Upper lobe of left lung (tissue), 6 donors: Measurements from ENCODE around the gene DPP6. TPM values are rescaled to one million over a fixed set of nuclear protein-coding genes. Genes with fewer than 3 reads are reported as not detected.
"Not testable (repeated sequence)": the region's sequence is repeated elsewhere in the genome, so short reads cannot be mapped to it uniquely, and the experiment has no call there.

Source experiments
- ATAC-seq, 2 donors: fragments of 200-7000 bp; cut with Tn5 transposase; one replicate each; pipeline ENCODE4 v1.9.1; 2022; ENCODE audit warnings: mild to moderate bottlenecking in 2 of 2, moderate library complexity in 2 of 2; ENCODE audit not compliant: low FRiP score in 2 of 2
- DNase-seq, 2 donors: peaks; one replicate each; pipeline ENCODE4 v3.0.0-alpha.2; 2019 to 2020
- H3K27ac ChIP-seq, 4 donors: fragments of 200-600 bp; sonication (generic); one replicate each; pipeline ENCODE4 v1.5.1; 2016 to 2019
- H3K27me3 ChIP-seq, 4 donors: fragments of 200-600 bp; sonication (generic); one replicate each; pipeline ENCODE4 v1.5.1; 2017 to 2019
- H3K36me3 ChIP-seq, 4 donors: fragments of 200-600 bp; sonication (generic); one replicate each; pipeline ENCODE4 v1.5.1; 2016 to 2019
- H3K4me1 ChIP-seq, 4 donors: fragments of 200-600 bp; sonication (generic); one replicate each; pipeline ENCODE4 v1.5.1; 2018 to 2019
- H3K4me3 ChIP-seq, 4 donors: fragments of 200-600 bp; sonication (generic); one replicate each; pipeline ENCODE4 v1.5.1; 2017 to 2019; ENCODE audit warnings: mild to moderate bottlenecking in 2 of 4, moderate library complexity in 1 of 4
- H3K9me3 ChIP-seq, 4 donors: fragments of 200-600 bp; sonication (generic); one replicate each; pipeline ENCODE4 v1.5.1; 2018 to 2019
- WGBS, 2 donors: methylation state at CpG; one replicate each; pipeline ENCODE4 v1.1.5; 2017 to 2018; 5-methylcytosine and 5-hydroxymethylcytosine counted together
- total RNA-seq, 6 donors: library from RNA; depleted of rRNA in 4 of 6; stranded (reverse); fragments of >200 nt in 4 of 6; gene quantifications; one replicate each; pipeline versions ENCODE4 v1.1.0 to v1.2.1, GENCODE V29; 2016 to 2021
- donor health status: DM: no; HTN: no; CAD: no; lungs with moderate emphysema.
- donor health status: DM: no; HTN: yes; CAD: no; lungs with severe emphysema.

The DPP6 gene
- 1 to 10 TPM in 2 of 6 donors, under 1 TPM in 2, not detected in 2; 0.49 to 3.1 (median 0.86) TPM for total RNA-seq

GRCh38 chr7:154051643-154052529 is at the start of gene DPP6:
DPP6 (plus strand) TSS chr7:154052398.
- not testable (repeated sequence) for H3K36me3 ChIP-seq, H3K27ac ChIP-seq, H3K4me1 ChIP-seq, H3K4me3 ChIP-seq, H3K27me3 ChIP-seq, H3K9me3 ChIP-seq, ATAC-seq
- WGBS, 2 donors, result 3 to 6% methylated on average over 9 to 20 of the region's 81 CpGs
- DNase-seq, result peak in 1 of 2 donors; percentile 62

DNA sequence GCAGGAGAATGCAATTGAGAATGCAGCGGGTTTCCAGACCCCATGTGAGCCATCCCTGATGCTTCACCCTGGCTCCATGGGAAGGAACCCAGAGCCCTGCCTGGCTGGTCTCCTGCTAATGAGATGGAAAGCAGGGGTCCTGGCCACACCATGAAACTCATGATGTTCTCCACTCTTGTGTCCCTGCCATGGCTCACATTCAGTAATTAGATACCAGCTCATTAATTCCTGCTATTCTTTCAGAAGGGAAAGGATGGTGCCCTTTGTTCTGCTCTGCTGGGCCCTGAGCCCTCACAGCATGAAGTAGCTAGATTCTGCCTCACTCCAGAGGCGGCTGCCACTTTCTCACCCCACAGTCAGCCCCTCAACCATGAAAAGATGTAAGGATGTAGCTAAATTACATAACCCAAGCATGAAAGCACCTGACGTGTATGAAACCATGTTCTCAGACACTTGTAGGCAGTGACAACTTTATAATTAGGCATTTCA is 42.7 kb upstream of the DPP6 start:
- WGBS, 2 donors, result 82% methylated on average over 2 of the region's 3 CpGs; no CpG with 5 or more reads in 1 of the 2 donors

DNA sequence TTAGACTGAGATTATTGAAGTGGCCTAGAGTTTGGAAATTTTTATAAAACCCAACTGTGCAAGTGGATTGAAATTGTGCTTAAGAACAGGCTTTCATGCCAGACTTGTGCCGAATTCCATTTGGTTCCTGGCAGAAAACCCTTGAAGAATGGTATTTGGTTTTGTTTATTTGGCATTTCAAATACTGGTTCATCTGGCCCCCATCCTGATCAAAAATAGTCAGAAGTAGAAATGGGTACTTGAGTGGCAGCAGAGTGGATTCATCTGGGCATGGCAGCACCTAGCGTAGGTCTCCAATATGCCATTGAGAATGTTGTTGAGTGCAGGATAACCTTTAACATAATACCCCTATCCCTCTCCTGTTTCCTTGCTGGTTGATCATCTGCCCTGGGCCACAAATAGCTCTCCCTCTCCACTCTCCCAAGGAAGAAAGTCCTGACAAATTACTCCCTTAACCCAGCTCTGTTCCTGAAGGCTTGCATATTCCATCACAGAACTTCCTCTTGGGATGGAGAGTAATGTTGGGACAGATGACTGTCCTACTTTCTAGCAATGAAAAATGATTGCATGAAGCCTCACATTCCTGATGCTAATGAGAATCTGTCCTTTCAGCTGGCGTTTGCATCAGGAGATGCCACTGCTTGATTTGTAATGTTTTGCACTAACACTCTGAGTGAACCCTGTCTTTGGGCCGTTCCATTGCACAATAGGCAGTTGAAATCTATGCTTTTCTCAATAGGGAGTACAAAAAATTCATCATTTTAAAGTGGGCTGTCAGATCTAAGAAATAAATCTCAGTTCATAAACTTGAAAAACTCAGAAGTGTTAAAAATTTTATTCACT is 41.3 kb upstream of the DPP6 start:
- not testable (repeated sequence) for H3K36me3 ChIP-seq, H3K27ac ChIP-seq, H3K4me1 ChIP-seq, H3K4me3 ChIP-seq, H3K9me3 ChIP-seq, DNase-seq, H3K27me3 ChIP-seq
- WGBS, 2 donors, result 62 to 71% methylated on average over 4 of the region's 4 CpGs
- peak in 1 of 2 donors; percentile 24 for ATAC-seq

More for the DNA sequence above, 42.7 kb upstream of the DPP6 start:
- not testable (repeated sequence) for H3K9me3 ChIP-seq, H3K36me3 ChIP-seq, H3K4me3 ChIP-seq, H3K27me3 ChIP-seq, H3K27ac ChIP-seq, DNase-seq, ATAC-seq, H3K4me1 ChIP-seq

GRCh38 chr7:154012800-154013199 is 39.4 kb upstream of the DPP6 start:
- not testable (repeated sequence) for H3K36me3 ChIP-seq, H3K4me3 ChIP-seq, H3K9me3 ChIP-seq, H3K27ac ChIP-seq, ATAC-seq, H3K27me3 ChIP-seq, H3K4me1 ChIP-seq, DNase-seq
- 64 to 77% methylated on average over 3 of the region's 3 CpGs for WGBS, 2 donors

GRCh38 chr7:154015636-154016035 is 36.6 kb upstream of the DPP6 start:
- 90 to 95% methylated on average over 6 of the region's 6 CpGs for WGBS, 2 donors
- H3K27ac ChIP-seq, DNase-seq, H3K4me3 ChIP-seq, H3K27me3 ChIP-seq, H3K36me3 ChIP-seq, H3K9me3 ChIP-seq, ATAC-seq, H3K4me1 ChIP-seq: not testable (repeated sequence)

- WGBS, 2 donors, result 77 to 82% methylated on average over 2 of the region's 2 CpGs
- not testable (repeated sequence) for H3K27ac ChIP-seq, H3K36me3 ChIP-seq, H3K9me3 ChIP-seq, H3K4me3 ChIP-seq, H3K27me3 ChIP-seq, H3K4me1 ChIP-seq, DNase-seq, ATAC-seq
These were observed 33.8 kb upstream of the DPP6 start for GRCh38 chr7:154018354-154018753.

DNA sequence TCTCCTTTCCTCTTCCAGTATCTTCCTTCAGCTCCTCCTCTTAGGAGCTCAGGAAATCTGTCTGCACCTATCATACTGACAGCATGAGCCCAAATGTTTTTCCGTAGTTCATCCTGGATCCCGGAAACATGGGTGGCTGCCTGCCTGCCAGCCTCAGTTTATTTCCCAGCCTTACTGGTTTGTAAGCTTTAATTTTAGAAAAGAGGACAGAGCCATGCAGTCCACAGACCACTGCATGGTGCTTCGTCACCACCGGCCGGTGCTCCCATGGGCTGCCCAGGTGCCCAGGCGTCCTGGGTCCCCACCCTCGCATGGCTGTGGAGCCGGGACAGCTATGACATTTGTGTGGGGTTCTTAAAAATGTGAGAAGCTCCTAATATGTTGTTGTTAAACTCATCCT is 24.4 kb upstream of the DPP6 start:
- not testable (repeated sequence) for H3K9me3 ChIP-seq, H3K36me3 ChIP-seq, H3K27ac ChIP-seq, H3K4me1 ChIP-seq, H3K4me3 ChIP-seq, H3K27me3 ChIP-seq, ATAC-seq
- DNase-seq, result peak in 1 of 2 donors; percentile 48
- 81 to 83% methylated on average over 2 to 8 of the region's 8 CpGs for WGBS, 2 donors

- not testable (repeated sequence) for ATAC-seq, H3K27ac ChIP-seq, H3K9me3 ChIP-seq, H3K4me1 ChIP-seq, DNase-seq, H3K36me3 ChIP-seq, H3K4me3 ChIP-seq, H3K27me3 ChIP-seq
- 66 to 80% methylated on average over 9 to 10 of the region's 11 CpGs for WGBS, 2 donors
These were observed 21.6 kb upstream of the DPP6 start for GRCh38 chr7:154030476-154031080.

DNA sequence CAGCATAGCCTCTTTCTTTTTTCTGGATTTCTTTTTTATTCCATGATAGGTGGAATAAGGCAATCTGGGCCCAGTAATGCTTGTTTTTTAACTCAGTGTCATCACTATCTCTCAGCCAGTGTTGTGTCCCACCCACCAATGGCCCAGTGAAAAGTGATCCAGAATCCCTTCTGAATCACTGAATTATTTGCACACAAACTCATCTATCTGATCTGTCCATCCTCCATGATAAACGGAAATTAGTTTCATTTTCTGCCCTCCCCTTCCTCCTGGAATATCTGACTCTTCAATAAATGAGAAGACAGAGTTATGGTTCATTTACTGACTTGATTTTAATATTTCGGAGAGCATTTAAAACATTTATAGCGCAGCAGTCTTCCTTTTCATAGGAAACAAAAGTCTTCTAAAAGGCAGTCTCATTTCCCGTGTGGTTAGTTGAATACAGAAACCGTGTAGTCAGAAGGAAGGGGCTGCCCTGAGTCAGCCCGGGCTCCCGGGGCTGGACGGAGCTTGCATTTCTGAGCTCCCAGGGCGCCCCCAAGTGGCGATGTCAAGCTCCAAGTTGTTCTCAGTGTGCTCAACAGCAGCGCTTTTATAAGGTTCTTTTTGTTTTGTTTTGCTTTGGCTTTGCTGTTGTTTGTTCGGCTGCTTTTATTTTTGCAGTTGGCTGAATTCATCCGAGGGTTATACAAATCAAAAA is 12.6 kb upstream of the DPP6 start:
- WGBS, 2 donors, result 0 to 2% methylated on average over 2 to 9 of the region's 13 CpGs
- peak in 1 of 2 donors; percentile 40 for DNase-seq
- ATAC-seq, result peak; percentile 38 to 86

DNA sequence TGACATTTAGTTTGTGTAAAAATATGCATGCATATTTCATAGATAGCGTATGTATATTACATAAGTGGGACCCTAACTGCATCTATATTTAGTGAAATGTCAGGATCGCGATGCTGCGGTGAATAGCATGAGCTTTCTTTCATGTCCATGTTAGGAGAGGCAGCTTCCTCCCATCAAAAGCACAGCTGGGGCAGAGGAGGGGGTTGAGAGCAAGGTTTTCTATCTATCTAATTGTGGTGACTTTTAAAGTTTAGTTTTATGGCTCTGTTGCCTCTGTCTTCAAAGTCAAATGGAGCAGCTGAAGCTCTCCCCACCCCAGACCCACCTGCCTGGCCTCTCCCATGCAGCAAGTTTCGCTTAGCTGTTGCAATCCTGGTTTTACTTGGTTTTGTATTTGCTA is 1.8 kb upstream of the DPP6 start:
- ATAC-seq, H3K4me3 ChIP-seq, H3K27me3 ChIP-seq, H3K27ac ChIP-seq, H3K4me1 ChIP-seq, H3K9me3 ChIP-seq, H3K36me3 ChIP-seq, DNase-seq: not testable (repeated sequence)
- 92 to 96% methylated on average over 5 of the region's 5 CpGs for WGBS, 2 donors

More for the DNA sequence above, 12.6 kb upstream of the DPP6 start:
- H3K4me3 ChIP-seq, H3K27me3 ChIP-seq, H3K4me1 ChIP-seq, H3K27ac ChIP-seq, H3K9me3 ChIP-seq, H3K36me3 ChIP-seq: not testable (repeated sequence)

DNA sequence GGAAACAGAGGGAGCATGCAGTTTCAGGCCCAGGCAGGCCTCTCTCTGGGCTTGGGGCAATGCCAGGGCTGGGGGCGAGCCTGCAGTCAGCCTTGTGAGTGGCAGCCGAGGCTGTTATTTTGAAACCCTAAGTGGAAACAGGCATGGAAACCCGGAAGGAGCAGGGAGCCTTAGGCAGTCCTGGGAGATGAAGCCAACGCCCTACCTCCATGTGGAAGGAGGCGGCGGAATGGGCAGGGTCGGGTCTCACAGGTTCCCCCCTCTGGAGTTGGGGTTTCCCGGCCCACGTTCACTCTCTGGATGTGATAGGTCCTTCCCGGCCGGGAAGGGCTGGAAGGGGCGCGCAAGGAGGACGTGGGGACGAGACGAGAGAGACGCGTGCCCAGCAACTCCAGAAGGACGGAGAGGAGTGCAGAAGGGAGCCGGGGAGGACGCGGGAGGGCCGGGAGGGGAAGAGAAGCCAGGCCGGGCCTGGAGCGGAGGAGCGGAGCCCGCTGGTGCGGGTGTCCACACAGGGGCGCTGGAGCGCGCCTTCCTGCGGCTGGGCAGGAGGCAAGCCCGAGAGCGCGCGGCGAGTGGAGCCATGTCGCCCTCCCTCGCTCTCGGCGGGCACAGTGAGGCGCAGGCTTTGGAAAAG is 1.1 kb upstream of the DPP6 start:
- 0 to 16% methylated on average over 5 to 23 of the region's 42 CpGs for WGBS, 2 donors
- H3K36me3 ChIP-seq, H3K27me3 ChIP-seq, H3K9me3 ChIP-seq, H3K27ac ChIP-seq, H3K4me3 ChIP-seq, H3K4me1 ChIP-seq: not testable (repeated sequence)
- DNase-seq (peak in 1 of 2 donors; percentile 28), ATAC-seq (peak; percentile 78 to 85)
